Gastrocnemius medialis (tissue), 4 donors: ENCODE results near the gene EVC.
"Not testable (repeated sequence)": the region's sequence is repeated elsewhere in the genome, so short reads cannot be mapped to it uniquely, and the experiment has no call there.

Source experiments
- CTCF ChIP-seq, 5 experiments: fragments of 450-650 bp in 3 of 5; fragments of 200-600 bp in 2 of 5; sonication (generic) in 2 of 5; IDR thresholded peaks in 4 of 5; conservative IDR thresholded peaks in 1 of 5; 1 replicate in 4 of 5; 2 replicates in 1 of 5; pipeline ENCODE4 v1.5.1; 2016 to 2019; ENCODE audit warnings: antibody characterized with exemption in 5 of 5, mild to moderate bottlenecking in 3 of 5, moderate library complexity in 3 of 5
- POLR2A ChIP-seq, 2 donors: fragments of 450-650 bp; IDR thresholded peaks; one replicate each; pipeline ENCODE4 v1.6.1; 2017; ENCODE audit warnings: antibody characterized with exemption in 2 of 2, mild to moderate bottlenecking in 2 of 2, moderate library complexity in 2 of 2

- not testable (repeated sequence) for TF ChIP-seq CTCF (IDR thresholded peaks at IDR 0.05 in 4 of 5, conservative IDR thresholded peaks at IDR 0.05 in 1 of 5); POLR2A (IDR thresholded peaks at IDR 0.05)
These were observed 126.5 kb downstream of the EVC start for GRCh38 chr4:5837483-5837882.
